ENCODE measurements around the gene E2F2.

The E2F2 gene

DNA sequence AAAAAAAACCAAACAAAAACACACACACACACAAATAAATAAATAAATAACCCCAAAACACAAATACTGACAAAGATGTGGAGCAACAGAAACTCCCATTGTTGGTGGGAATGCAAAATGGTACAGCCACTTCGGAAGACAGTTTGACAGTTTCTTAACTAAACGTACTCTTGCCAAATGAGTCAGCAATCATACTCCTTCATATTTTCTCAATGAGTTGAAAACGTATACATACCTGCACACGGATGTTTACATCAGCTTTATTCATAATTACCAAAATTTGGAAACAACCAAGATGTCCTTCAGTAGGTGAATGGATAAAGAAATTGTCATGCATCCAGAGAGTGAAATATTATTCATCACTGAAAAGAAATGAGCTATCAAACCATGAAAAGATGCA lies 70.5 kb downstream of the E2F2 start:
- no peak for DNase-seq
- no peak for ATAC-seq

DNA sequence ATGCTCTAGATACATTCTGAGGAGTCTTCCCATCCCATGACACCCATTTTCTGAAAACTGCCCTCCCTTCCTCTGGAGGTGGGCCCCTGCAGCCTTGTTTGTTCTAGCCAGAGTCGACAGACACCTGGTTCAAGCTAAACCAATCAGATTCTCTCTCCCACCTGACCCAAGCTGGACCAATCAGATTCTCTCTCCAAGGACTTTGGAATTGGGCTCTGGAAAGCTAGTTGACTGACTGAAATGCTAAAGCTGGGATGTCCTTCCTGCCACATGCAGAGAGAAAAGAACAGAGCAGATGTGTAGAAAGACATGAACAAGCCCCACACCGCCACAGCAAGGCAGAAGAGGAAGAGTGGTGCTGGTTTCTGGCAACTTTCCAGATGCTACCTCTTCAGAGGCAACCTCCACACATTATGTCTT lies 71.7 kb downstream of the E2F2 start:
- ATAC-seq (no peak), DNase-seq (no peak)

Data from stimulated activated naive CD8-positive, alpha-beta T cell treated with anti-CD3 and anti-CD28 coated beads, Interleukin-15, Interleukin-2, amounts not matched to agents 100 U/mL and 50 U/mL, for 24 hours (primary cell).